Chondrocyte (in vitro differentiated cells): ENCODE data around the gene BRICD5. TPM values are rescaled to one million over a fixed set of nuclear protein-coding genes. Genes with fewer than 3 reads are reported as not detected.
A peak's percentile ranks its signal among the peaks of the same experiment; 100 is the strongest.

Experiments
- DNase-seq: peaks from one replicate; pipeline ENCODE4 v3.0.0; 2021; ENCODE audit warnings: mixed read lengths, low spot score
- H3K27ac Mint-ChIP-seq: one replicate; pipeline ENCODE4 v1.8.0; 2021; ENCODE audit warnings: mild to moderate bottlenecking, moderate library complexity, mixed read lengths; ENCODE audit not compliant: unreplicated experiment
- H3K27me3 Mint-ChIP-seq: 2 replicates; pipeline ENCODE4 v1.8.0; 2021; ENCODE audit warnings: low read depth, mixed read lengths
- H3K36me3 Mint-ChIP-seq: 2 replicates; pipeline ENCODE4 v1.8.0; 2021; ENCODE audit warnings: low read depth, mixed read lengths
- H3K4me1 Mint-ChIP-seq: 2 replicates; pipeline ENCODE4 v1.8.0; 2021; ENCODE audit warnings: low read depth, mild to moderate bottlenecking, mixed read lengths
- H3K4me3 Mint-ChIP-seq: one replicate; pipeline ENCODE4 v1.8.0; 2021; ENCODE audit warnings: mild to moderate bottlenecking, moderate library complexity, mixed read lengths; ENCODE audit not compliant: unreplicated experiment
- H3K9me3 Mint-ChIP-seq: 2 replicates; pipeline ENCODE4 v1.8.0; 2021; ENCODE audit warnings: low read depth, mixed read lengths
- total RNA-seq: library from RNA; stranded (reverse); gene quantifications from 3 replicates; pipeline ENCODE4 v1.2.1, GENCODE V29; 2021
- TF ChIP-seq, protein P1 (sequence below): fragments of 200-600 bp; sonication (generic); IDR thresholded peaks from 2 replicates; pipeline ENCODE4 v1.5.0; 2021; ENCODE audit warnings: antibody characterized with exemption, mild to moderate bottlenecking, moderate library complexity

BRICD5 gene
- total RNA-seq, 1 donor from 2014 or later, result 5.4 TPM

GRCh38 chr16:2196162-2196980, 14.3 kb downstream of the BRICD5 start, which contains the start of gene CASKIN1:
CASKIN1 (minus strand) TSS chr16:2196605; CDS start chr16:2196432, 173 bp downstream.
- H3K4me1 Mint-ChIP-seq, result peaks cover 4% of the 10 kb centered on the region
- H3K36me3 Mint-ChIP-seq, result no peaks in the 10 kb centered on the region
- peaks cover 7% of the 10 kb centered on the region for H3K27me3 Mint-ChIP-seq
- TF ChIP-seq, protein P1, sequence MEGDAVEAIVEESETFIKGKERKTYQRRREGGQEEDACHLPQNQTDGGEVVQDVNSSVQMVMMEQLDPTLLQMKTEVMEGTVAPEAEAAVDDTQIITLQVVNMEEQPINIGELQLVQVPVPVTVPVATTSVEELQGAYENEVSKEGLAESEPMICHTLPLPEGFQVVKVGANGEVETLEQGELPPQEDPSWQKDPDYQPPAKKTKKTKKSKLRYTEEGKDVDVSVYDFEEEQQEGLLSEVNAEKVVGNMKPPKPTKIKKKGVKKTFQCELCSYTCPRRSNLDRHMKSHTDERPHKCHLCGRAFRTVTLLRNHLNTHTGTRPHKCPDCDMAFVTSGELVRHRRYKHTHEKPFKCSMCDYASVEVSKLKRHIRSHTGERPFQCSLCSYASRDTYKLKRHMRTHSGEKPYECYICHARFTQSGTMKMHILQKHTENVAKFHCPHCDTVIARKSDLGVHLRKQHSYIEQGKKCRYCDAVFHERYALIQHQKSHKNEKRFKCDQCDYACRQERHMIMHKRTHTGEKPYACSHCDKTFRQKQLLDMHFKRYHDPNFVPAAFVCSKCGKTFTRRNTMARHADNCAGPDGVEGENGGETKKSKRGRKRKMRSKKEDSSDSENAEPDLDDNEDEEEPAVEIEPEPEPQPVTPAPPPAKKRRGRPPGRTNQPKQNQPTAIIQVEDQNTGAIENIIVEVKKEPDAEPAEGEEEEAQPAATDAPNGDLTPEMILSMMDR, result no peak
- no peak for DNase-seq
- no peaks in the 10 kb centered on the region for H3K9me3 Mint-ChIP-seq
- H3K27ac Mint-ChIP-seq, result no peak within 1 kb of the TSS
- H3K4me3 Mint-ChIP-seq, result peak within 1 kb of the TSS; percentile 53

DNA sequence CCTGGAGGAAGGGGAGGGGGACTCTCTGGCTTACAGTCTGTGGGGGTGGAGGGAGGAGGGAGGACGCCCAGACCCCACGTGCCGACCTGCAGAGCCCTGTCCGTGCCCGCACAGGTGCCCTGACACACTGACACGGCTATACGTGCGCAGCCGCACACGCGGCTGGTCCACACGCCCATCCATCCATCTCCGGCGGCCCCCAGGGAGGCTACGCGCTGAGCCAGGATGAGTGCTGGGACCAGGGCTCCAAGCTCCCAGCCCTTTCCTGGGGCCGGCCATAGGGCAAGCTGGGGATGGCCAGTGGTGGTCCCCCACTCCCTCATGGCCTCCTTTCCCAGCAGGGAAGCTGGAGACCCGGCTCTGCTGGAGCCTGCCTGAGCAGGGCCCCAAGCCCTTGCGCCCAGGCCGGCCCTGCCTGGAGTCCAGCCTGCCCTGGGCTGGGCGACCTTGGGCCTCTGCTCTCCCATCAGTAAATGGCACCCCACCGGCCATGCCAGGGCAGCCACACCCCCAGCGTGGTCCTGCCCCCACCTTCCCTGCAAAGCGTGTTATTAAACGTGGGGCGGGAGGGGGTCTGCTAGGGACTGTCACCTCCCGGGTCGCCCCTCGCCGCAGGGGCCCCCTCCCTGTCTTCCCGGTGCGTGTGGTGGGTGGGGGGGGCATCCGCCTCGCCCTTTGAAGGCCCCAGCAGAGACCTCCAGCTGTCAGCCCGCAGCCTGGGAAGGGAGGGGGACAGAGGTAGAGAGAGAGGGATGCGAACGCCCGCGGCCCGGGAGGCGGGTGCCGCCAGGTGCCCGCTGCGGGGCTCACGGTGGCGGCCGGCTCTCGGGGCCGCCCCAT, 15.1 kb downstream of the BRICD5 start:
- no peak for DNase-seq
- Mint-ChIP-seq H3K4me1 (peaks cover 4% of the 10 kb centered on the region), H3K36me3 (no peaks in the 10 kb centered on the region), H3K9me3 (no peaks in the 10 kb centered on the region), H3K27ac (no peak overlapping the region), H3K27me3 (peaks cover 7% of the 10 kb centered on the region), H3K4me3 (peak overlapping the region; percentile 49)
- TF ChIP-seq, protein P1, result no peak

DNA sequence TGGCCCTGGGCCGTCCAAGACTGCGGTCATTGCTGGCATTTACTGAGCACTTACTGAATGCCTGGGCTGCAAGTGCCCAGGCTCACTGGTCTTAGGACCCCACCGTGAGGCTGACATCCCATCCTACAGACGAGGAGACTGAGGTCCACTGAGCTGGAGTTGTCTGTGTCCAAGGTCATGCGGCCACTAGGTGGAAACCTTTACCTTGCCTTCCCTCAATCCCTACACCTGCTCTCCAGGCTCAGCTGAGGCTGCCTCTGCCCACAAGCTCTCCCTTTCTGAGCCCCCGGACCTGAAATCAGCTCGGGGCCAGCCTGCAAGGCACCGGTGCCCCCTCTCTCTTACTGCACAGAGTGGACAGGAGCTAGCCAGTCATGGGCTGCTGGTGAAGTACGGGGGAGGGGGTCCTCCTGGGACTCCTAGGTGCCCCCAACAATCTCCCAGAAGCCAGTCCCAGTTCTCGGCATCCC, 15.8 kb downstream of the BRICD5 start:
- Mint-ChIP-seq H3K36me3 (no peaks in the 10 kb centered on the region), H3K9me3 (no peaks in the 10 kb centered on the region), H3K4me3 (no peak overlapping the region), H3K27ac (no peak overlapping the region), H3K27me3 (peaks cover 7% of the 10 kb centered on the region), H3K4me1 (peaks cover 4% of the 10 kb centered on the region)
- DNase-seq, result no peak
- TF ChIP-seq, protein P1, result peak; percentile 61

- Mint-ChIP-seq H3K36me3 (no peaks in the 10 kb centered on the region), H3K27me3 (peaks cover 7% of the 10 kb centered on the region), H3K4me3 (no peak overlapping the region), H3K27ac (no peak overlapping the region), H3K9me3 (no peaks in the 10 kb centered on the region), H3K4me1 (peaks cover 4% of the 10 kb centered on the region)
- DNase-seq, result no peak
- TF ChIP-seq, protein P1, result no peak
Measured at GRCh38 chr16:2194166-2194834, 16.4 kb downstream of the BRICD5 start.

DNA sequence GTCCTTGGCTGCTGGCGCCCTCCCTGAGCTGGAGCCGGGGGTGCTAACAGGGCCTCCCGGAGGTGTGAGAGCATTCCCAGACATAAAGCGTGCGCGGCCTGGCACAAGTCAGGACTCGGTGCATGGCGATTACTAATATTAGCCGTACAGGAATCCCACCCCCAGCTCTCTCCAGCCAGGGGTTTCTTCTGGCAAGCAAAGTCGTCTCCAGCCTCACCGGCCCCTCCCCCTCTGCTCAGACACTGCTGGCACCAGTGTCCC, 19.3 kb downstream of the BRICD5 start:
- Mint-ChIP-seq H3K9me3 (no peaks in the 10 kb centered on the region), H3K27me3 (peaks cover 4% of the 10 kb centered on the region), H3K4me1 (peaks cover 4% of the 10 kb centered on the region), H3K4me3 (no peak overlapping the region), H3K27ac (no peak overlapping the region), H3K36me3 (no peaks in the 10 kb centered on the region)
- TF ChIP-seq, protein P1, result no peak
- no peak for DNase-seq
